Activated T-cell treated with anti-CD3 and anti-CD28 coated beads, Interleukin-2, amount 50 U/mL, for 48 hours (primary cell): ENCODE data around the gene PARL.

ENCODE experiments used
- DNase-seq, 2 experiments: peaks; one replicate each; pipeline ENCODE4 v3.0.0-alpha.2; 2020

The PARL gene

DNA sequence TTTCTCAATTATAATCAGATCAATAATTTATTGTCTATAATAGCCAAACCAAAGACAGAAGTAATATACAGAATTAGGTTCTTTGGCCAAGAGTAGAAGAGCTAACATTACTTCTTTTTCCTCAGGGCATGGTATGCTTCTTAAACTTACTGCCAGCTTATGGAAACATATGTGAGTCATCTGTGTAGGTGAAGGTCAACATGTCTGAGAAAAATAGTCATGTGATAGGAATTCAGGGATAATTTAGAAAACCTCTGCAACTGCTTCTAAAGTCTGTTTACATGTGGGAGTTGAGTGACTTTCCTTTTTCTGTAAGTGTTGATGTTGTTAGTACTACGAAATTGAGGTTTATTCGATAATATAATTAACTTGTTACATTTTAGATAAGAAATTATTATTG is 40.1 kb downstream of the PARL start:
- no peak for DNase-seq

DNA sequence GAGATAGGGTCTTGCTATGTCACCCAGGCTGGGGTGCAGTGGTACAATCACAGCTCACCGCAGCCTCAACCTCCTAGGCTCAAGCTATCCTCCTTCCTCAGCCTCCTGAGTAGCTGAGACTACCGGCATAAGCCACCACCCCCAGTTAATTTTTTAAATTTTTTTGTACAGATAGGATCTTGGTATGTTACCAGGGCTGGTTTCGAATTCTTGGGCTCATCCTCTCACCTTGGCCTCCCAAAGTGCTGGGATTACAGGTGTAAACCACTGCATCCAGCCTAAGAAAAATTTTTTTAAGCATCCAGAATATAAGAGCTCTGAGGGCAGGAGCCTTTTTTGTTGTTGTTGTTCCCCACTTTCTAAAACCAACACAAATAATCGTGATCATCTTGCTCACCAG is 44.9 kb downstream of the PARL start:
- no peak for DNase-seq

DNA sequence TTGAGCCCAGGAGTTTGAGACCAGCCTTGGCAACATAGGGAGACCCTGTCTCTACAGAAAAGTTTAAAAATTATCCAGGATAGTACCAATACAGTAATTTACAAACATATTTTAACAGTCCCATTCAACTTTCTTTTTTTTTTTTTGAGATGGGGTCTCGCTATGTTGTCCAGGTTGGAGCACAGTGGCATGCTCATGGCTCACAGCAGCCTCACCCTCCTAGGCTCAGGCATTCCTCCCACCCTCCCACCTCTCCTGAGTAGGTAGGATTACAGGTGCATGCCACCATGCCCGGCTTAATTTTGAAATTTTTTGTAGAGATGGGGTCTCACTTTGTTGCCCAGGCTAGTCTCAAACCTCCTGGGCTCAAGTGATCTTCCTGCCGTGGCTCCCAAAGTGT is 46.8 kb downstream of the PARL start:
- no peak for DNase-seq

DNA sequence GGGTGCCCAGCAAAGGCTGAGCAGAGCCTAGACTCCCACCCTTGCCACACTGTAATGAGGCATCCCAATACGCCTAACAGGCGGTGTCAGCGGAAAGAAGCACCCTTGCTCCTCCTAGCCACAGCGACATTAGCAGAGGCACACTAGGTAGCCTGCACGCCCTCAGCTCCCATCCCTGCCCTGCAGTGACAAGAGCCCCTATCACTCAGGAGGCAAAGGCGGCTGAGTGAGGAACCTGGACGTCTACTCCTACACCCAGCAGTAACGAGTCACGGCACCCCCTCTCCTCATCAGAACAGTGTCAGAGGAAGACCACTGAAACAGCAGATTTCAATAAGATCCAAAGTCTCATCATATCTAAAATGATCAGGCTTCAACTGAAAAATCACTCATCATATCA is 47.3 kb downstream of the PARL start:
- DNase-seq: peak in 1 of 2 experiments; percentile 28

DNA sequence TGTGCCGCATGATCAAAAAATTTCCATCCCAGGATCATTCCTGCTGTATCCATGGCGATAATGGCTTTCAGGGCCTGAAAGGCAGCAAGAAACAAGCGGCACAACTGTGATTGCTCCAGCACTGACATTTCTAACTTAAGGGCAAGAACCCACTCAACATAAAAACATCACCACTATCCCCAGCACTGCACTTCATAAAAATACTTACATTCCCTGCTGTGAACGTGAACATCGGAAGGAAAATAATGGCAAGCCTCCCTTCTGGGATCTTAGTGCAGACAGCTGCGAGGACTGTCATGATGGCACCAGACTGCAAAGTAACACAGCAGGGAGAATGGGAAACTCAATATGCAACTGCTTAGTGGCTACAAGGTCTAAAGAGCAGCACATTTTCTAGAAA is 51.2 kb downstream of the PARL start:
- DNase-seq: no peak

DNA sequence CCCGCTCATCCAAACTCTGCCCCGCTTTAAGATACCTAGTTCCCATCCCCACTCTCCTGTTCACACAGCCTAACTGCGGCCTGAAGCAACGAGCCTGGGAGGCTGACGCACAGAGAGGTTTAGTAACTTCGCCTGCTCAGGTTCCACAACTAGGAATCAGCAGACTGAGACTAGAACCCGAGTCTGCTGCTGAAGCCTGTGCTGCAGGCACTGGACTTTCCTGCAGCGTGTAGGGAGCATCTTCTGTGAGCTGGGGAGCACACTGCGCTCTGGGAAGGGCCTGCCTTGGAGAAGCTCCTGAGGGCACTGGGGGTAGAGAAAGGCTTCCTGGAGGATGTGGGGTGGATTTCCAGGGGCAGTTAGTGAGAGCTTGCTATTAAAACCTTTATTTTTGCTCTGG is 54.5 kb downstream of the PARL start:
- no peak for DNase-seq

DNA sequence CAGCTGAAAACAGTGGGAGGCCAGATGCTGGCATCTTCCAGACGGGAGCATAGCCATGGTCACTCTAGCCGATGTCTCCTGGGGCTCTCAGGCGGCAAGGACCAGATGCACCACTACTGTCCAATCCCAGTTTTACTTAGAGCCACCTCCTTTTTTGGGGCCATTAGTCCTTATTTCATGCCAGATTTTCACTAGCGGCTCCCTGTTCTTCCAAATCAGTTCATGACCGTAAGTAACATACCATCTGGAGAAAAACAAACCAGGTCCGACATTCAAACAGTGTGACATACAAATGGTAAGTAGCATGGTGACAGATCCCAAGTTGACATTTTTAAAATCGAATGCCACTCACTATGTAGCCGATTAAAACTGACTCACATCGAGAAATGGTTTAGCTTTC is 55.2 kb downstream of the PARL start:
- DNase-seq: no peak

DNA sequence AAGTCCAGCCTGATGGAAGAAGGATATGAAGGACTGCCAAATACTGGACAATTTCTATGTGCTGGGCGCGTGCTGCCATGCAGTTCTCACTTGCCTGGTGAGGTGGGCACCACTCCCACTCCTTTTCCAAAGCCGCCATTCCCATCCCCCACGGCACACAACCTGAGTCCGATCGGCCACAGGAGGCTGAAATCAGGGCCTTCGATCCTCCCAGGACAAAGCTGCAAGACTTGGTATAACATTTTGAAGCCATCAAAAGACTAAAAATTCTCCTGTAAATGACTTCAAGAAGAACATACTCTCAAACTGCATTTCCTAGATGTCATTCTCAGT is 56.2 kb downstream of the PARL start:
- DNase-seq: no peak

DNA sequence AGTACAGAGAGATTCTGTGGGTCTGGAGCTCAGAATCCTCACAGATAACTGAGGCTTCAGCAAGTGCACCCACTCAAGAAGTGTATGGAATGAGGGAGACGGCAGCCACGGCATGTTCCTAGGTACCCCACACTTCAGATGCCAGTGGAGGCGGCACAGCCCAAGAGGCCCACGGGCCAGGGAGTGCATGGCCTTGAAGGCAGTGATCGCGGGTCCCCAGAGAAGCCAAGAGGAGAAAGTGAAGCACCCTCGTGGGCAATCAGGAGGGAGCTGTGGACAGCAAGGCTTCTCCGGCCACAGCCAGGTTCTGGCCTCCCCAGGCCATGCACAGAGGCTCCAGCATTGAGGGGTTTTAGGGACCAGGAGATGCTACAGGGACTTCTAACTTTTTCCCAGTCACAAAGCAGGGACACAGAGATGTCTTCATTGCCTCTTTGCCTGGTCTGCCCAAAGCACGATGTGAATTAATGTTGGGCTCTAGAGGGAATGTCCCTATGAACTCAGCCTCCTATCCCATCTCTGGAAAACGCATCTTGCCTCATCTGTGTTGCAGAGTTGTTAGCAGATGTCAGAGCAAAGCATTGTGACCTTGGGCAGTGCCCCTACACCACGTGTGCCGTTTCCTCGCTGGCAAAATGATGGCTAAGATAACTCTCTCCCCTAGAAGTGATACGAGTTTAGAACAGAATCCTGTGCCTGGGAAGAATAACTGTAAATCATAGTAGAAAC is 56.7 kb downstream of the PARL start:
- no peak for DNase-seq

DNA sequence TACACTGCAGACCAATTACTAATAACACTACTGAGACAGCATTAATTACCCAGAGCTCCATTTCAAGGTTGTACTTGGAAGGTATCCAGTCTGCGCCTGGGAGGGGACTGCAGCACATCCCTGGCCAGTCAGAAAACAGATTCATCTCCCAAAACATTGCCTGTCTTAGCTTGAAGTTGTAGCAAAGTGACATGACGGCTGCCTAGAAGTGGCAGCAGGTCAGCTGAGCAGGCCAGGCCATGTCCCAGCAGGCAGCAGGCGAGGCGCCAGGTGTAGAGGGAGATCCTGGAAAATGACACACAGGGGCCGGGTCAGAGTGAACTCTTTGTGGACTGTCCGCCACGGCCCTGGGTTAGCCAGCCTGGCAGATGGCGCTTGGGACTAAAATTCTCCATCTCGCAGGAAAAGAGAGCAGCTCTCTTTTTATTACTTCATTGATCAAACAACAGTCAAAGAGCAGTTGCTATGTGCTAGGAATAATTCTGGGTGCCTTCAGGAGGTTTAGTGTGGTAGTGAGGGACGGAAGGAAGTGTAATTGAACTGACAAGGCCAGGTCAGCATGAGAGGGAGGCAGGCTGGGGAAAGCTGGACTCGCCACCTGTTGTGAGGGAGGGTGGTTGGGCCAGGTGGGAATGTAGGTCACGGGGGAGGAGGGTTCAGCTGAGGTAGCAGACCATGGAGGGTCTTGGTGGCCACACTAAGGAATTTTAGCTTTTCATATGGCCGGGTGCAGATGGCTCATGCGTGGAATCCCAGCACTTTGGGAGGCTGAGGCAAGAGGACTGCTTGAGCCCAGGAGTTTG is 58.0 kb downstream of the PARL start:
- DNase-seq: no peak

DNA sequence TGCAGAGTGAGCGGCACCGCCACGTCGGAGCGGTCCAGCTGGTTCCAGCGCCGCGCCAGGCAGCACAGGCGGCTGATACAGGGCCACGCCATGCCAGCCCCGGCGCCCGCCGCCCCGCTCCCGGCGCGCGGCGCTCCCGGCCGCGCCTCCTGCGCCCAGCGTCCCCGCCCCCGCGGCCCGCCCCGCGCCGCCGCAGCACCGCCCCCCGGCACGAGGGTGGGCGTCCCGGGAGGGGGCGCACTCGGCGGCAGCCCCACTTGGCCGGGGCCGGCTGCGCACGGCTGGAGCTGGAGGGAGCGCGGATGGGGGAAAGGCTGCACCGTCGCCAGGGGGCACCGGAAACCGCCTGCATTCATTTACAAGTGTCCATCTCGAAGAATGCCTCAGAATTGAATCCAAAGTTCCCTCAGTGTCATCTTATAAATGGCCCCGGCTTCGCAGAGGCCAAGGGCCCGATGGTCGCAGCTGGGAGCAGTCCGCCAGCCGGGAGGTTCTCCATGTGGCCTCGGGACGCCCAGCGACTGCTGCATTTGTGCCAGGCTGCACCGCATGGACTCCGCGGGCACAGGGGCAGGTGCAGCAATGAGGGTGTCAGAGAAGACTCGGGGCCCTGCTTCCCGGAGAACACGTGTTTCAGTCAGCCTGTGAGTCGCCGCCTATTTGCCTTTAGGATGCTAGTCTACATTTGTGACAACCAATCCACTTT is 59.1 kb downstream of the PARL start, which contains the start of gene MAP6D1:
Gene MAP6D1 (minus strand): TSS at position 122 of the 706 bp plus-strand sequence. CDS start 30 bp downstream, at position 92.
- peak; percentile 64 to 75 for DNase-seq

DNA sequence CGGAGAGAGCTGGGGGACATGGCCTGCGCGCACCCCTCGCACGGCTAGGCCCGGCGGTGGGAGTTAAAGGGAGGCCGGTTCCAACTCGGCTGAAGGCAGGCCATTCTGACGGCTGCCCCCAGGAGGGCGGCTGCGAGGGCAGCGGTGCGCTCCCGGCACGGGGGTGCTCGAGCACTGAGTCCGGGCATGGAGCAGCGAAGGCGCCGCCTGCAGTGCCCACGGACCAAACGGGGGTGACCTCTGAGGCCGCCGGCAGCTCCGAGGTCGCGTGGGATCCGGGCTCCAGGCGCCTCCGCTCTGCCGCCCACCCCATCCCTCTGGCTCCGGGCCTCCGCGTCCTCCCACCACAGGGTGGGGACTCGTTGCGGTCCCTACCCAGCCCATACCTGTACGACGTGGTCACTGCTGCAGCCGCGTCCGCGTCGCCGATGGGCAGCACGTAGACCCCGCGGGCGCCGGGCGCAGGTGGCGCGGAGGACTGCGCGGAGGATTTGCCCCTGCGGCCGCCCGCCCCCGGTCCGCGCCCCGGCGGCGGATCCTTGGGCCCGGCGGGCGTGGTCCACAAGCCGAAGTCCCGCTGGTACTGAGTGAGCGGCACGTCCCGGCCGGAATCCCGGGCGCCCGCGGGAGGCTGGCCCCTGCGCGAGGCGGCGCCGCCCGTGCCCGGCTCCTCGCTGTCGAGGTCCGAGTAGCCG is 59.8 kb downstream of the PARL start:
- peak; percentile 46 to 53 for DNase-seq

DNA sequence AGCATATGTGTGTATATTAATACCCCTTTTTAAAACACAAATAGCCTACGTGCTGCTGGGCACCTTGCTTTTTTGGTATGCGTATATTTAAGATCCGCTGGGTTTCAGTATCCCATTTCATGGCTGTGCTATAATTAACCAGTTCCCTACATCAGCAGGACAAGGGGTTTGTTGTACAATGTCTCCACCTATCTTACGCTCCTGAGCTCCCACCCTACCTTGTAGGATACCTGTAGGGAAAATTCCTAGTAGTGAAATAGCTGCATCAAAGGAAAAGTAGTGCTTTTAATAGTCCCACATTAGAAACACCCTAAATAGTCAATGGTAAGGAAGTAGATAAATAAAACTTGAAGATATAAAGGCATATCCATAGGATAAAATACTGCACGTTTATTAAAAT is 60.7 kb downstream of the PARL start:
- no peak for DNase-seq

DNA sequence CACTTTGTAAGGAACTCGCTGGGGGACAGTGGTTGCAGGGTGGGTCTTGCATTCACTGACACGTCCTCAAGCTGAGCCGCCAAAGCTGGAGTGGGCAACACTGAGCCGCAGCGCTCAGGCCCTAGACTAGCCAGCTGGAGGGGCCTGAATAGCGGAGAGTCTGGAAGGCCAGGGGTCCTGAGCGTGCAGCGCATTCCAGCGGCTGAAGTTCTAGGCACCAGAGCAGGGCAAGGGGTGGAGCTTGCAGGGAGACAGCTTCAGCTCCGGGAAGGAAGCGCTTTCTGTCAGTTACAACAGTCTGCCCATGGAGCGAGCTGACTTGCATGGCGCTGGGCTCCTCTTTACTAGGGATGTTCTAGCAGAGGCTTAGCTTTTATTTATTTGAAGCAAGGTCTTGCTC is 62.0 kb downstream of the PARL start:
- no peak for DNase-seq

DNA sequence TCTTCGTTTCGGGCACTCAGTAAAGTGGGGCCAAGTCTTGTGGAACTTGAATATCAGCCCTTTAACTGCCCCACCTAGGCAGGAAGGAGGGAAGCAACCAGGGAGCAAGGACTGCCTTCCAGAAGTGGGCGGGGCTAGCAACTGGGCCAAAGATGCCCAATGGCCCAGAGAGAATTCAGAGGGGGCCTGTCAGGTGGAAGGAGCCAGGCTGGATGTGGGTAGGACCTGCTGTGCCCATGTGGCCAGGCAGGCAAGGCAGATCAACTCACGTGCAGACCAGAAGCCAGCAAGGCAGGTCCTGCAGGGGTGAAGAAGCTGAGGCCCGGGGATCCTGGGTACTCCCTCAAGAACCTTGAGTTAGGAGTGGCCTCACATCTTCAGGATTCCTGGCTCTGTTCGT is 64.8 kb downstream of the PARL start:
- no peak for DNase-seq

DNA sequence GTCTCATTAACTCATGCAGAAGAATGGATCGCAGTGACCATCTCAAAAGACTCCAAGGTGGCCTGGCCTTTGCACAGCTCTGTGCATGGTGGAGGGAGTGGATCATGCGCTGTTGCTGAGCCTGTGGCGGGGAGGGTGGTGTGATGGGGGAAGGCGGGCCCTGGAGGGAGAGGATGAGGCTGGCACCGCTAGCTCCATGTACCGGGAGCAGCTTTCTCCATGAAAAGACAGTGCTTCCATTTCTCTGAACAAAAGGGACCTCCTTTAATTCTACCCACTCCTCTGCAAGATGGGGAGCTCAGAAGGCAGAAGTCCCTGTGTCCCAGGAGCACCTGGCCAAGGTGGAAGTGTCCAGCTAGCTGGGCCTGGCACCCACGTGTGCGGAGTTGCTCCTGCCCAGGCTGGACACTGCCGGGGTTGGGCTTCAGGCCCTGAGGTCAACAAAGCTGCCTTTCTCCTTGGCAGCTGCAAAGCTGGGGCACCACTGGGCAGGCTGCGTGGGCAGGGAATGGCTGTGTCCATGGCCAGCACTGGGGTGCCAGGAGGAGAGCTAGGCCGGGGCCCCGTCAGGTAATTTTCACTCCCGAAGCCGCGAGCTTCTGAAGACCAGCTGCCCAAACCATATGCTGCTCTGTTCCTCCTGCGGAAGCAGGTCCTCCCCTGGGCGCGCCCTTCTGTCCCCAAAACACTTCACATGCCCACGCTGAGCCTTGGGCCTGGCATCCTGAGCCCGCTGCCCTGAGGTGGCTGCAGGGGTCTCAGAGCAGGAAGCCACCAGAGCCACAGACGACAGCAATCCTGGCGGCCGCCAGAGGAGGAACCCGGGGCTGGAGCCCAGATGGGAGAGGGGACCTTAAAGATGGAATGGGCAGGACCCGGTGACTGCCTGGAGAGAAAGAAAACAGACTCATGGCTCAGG is 65.7 kb downstream of the PARL start:
- DNase-seq: no peak

DNA sequence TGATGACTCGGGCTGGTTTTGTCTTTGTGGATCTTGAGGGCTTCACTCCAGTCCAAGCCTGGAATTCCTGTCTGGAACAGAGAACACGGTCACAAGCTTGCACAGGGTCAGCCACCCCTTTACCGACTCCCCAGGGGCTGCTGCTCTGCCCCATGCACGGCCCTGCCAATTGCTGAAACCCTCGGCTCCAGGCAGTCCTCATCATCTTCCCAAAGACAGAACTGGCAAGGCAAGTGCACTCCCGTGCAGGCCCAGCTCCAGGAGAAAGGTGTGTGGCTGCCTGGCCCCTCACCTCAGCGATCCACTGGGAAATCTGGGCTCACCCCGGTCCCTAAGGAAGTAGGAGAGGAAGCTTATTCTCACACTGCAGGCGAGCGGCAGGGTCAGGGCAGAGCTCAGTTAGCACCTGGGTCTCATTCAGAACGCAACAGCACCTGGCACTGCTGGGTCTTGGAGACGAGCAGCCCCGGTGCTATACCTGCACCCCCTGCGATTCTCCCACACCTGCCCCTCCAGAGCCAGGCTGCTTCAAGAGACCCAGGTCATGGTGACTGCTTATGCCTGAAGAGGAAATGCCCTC is 66.5 kb downstream of the PARL start:
- DNase-seq: no peak

DNA sequence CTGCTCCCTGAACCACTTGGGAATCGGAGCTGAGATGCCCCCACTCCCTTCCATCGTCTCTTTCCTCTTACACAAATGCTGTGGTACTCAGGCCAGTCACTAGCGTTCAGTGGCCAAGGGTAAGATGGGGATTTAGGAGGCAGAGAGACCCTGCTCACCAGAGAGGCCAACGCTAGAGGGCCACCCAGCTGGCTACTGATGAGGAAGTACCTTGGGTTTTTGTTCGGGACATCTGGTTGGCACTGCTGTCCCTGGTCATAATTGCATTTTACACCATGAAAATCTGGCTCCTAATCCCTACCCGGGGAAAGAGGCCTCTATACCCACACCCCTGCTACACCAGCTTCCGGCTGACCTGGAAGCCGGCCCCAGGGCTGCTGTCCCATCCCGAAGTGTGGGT is 67.0 kb downstream of the PARL start:
- DNase-seq: no peak

DNA sequence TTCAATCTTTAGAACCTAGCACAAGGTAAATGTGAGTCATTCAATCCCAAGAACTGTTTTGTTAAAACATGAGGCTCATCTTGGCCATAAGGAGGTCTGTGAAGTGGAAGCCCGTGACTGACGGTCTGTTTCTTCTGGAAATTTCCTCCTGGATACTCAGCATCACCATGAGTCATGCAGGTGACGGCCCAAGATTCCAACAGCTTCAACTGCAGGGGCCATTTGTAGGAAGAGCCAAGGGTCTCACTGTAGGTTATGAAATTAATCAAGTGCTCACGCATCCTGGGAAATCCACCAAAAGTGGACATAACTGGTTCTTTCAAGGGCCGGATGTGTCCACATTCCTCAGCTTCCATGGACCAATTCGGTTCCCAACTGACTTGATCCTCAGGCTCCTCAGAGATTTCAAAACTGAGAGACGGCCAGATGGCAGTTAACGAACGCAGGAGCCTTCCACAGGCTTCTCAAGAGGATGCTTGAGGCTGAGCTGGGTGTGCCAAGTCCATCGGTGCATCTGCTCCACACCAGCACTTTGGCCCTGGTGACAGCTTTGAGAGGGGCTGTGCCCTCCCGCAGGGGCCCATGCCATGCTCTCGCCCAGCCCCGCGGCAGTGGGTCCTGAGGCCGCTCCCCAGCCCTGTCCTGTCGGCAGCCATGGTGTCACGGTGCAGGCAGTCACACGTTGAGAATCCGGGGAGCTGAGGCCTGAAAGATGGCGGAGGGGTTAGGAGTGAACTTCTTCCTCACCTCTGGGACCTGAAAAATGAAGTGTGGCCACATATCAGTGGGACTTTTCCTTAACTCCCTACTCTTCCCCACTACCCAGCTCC is 67.8 kb downstream of the PARL start:
- DNase-seq: no peak

DNA sequence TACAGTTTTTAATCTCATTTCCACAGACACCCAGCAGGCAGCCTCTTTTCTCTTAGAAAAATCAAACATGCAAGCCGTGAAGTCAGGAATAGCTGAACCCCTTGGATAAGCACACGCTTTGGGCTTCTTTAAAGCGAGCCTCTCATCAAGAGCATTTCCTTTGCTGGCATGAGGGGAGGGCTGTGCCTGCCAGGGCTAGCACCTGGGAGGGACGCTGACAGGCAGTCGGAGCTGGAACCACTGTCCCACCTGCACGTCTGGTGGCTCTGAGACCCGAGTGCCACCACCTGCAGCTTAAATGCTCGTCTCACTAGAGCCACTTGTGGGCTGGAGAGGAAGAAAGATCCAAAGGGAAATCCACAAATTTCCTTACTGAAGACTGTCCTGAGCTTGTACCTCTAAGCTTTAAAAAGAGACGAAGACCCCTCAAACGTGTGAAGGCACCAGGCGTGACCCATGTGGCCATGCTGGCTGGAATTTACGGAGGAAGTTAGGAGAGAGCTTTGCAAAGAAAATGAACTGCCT is 68.7 kb downstream of the PARL start:
- no peak for DNase-seq

DNA sequence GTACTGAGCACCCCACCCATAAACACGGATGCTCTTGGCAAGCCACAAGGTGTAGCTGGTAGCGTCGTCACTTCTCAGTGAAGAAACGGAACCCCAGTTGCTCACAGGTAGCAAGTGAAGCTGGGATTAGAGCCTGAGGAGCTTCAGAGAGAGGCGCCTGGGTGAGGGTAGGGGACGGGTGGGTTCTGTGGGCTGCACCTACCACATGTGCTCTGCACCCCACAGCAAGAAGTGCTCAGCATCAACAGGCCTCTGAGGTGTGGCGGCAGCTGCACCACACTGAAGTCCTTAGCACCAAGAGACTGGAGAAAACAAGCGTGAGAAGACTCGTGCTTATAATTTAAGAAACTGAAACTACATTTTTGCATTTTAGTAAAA is 69.1 kb downstream of the PARL start:
- DNase-seq: no peak
